HG03469 (cell line): ENCODE results near the gene CFAP57.
"Not testable (repeated sequence)": the region's sequence is repeated elsewhere in the genome, so short reads cannot be mapped to it uniquely, and the experiment has no call there.

ENCODE experiments used
- ATAC-seq: cut with Tn5 transposase; IDR thresholded peaks from one replicate; pipeline ENCODE4 v1.9.1; 2021; ENCODE audit warnings: mild to moderate bottlenecking, moderate library complexity, moderate number of reproducible peaks; ENCODE audit not compliant: unreplicated experiment

CFAP57 gene

DNA sequence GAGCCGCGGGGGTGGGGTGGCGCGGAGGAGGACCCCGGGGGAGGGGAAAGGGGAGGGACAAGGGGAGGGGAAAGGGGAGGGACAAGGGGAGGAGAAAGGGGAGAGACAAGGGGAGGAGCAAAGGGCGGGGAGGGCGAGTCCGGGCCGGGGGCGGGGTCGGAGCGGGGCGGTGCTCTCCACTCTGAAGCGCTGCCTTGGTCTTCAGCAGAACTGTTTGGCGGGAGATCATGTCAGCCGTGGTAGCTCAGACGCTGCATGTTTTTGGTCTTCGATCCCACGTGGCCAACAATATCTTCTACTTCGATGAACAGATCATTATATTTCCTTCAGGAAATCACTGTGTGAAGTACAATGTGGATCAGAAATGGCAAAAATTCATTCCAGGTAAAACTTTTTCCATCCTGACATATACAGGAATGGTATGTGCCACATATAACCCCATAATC, 420 bp downstream of the CFAP57 start:
- no peak for ATAC-seq

DNA sequence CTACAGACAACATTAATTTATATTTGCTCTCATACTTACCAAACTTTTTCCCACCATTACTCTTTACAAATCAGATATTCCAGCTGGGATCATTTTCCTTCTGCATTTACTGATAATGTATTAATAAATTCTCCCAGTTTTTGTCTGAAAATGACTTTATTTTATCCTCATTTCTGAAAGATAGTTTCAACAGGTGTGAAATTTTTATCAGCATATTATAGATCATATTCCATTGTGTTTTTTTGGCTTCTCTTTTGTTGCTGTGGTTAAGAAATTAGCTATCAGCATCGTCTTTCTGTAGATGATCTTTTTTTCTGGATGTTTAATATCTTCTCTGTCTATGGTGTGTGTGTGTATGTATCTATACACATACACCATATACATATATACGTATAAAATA, 2.7 kb downstream of the CFAP57 start:
- ATAC-seq = no peak

GRCh38 chr1:43177691-43178090, 5.6 kb downstream of the CFAP57 start:
- no peak for ATAC-seq

GRCh38 chr1:43184388-43184787, 12.3 kb downstream of the CFAP57 start:
- no peak for ATAC-seq

- ATAC-seq = no peak
Observed at GRCh38 chr1:43184995-43185394, 12.9 kb downstream of the CFAP57 start.

DNA sequence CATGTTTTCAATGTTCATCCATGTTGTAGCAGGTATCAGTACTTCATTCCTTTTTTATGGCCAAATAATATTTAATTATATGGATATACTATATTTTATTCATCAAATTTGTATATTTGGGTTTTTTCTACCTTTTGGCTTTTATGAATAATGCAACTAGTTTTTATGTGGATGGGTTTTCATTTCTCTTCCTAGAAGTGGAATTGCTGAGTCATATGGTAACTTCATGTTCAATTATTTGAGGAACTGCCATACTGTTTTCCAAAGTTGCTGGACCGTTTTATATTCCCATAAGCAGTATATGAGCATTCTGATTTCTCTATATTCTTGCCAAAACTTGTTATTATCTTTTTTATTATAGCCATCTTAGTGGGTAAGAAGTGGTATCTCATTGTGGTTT, 16.0 kb downstream of the CFAP57 start:
- ATAC-seq = no peak

- no peak for ATAC-seq
Observed at GRCh38 chr1:43194509-43194908, 22.4 kb downstream of the CFAP57 start.

DNA sequence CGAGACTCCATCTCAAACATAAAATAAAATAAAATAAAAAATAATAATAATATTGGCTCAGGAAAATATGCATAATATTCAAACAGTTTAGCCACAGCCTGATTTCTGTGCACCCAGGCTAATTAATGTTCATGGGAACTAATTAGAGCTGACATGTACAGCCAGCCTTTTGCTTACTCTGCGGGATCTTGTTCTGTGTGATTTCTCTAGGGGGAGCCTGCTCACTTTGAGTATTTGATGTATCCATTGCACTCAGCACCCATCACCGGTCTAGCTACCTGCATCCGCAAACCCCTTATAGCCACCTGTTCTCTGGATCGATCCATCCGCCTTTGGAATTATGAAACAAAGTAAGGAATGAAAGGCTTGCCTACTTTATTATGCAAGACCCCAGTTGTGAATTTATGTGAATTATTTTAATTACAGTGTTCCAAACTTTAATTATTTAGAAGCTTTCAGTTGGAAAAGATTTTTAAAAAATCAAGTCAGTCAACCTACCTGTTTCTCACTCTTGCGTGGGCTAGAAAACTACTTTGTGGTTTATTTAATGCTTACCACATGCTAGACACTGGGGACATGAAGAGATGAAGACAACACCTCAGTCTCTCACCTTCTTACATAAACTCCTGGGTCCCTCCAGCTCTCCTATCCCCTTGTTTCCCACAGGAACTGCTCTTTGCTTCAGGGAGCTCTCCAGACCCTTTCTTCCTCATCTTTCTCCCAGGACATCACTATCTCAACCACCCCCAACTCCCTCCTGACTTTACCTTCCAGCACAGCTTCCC, 25.4 kb downstream of the CFAP57 start:
- ATAC-seq = no peak

DNA sequence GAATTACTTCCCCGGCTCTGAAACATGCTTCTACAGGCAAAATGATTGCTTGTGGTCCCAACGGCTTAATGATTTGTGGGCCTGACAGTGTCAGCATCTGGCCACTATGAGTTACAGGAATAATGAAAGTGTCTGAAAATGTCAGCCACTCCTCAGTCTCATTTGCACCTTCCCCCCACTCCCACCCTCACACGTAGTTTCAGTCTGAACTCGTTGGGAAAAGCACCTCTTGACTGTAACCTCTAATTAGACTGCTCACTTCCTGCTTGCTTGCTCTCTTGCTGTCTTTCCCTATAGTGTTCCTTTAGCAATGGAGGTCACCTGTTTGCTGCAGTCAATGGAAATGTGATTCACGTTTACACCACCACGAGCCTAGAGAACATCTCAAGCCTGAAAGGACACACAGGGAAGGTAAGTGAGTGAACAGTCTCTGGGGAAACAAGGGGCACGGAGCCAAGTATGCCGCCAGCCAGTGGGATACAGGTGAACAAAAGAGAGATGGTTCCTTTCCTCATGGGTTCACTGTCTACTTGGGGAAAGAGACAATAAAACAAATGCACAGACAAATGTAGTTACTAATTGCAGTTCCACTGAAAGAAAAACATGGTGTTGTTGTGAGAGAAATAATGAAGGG, 27.1 kb downstream of the CFAP57 start:
- no peak for ATAC-seq

GRCh38 chr1:43203859-43204258, 31.7 kb downstream of the CFAP57 start:
- ATAC-seq = no peak

DNA sequence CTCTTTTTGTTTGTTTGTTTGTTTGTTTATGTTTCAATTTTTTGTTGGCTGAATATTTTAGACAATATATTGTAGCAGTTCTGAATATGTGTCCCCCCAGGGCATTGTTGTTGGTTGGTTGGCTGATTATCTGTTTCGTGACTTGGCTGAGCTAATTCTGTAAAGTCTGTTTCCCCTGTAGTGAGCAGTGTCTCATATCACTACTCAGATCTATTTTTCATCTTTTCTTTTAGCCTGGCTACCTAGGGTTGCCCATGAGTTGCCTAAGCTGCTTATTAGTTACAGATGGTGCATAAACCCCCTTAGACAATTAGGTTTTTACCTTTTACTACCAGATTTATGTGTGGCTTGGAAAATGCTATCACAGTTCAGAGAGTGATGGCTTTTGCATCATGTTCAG, 32.3 kb downstream of the CFAP57 start:
- ATAC-seq = no peak

DNA sequence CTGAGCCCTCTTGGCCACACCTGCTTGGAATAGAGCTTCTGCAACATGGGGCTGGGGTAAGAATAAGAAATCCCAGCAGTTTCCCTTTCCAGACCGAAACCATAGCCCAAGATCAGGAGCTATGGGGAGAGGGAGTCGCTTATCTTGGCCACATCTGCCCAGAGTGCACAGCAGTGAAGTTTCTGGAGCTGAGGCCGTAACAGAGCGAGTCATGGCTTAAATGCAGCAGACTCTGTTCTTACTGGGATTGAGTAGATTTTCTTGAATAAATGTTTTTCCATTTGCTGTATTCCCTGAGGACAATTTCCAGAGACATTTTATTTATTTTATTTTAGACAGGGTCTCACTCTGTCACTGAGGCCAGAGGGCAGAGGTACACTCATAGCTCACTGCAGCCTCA, 33.5 kb downstream of the CFAP57 start:
- no peak for ATAC-seq

GRCh38 chr1:43206600-43207228, 34.6 kb downstream of the CFAP57 start:
- ATAC-seq = no peak

- ATAC-seq = no peak
Observed at GRCh38 chr1:43207229-43207853, 35.2 kb downstream of the CFAP57 start.

GRCh38 chr1:43208277-43208676, 36.1 kb downstream of the CFAP57 start:
- not testable (repeated sequence) for ATAC-seq

GRCh38 chr1:43214501-43215444, 42.6 kb downstream of the CFAP57 start:
- ATAC-seq = no peak

DNA sequence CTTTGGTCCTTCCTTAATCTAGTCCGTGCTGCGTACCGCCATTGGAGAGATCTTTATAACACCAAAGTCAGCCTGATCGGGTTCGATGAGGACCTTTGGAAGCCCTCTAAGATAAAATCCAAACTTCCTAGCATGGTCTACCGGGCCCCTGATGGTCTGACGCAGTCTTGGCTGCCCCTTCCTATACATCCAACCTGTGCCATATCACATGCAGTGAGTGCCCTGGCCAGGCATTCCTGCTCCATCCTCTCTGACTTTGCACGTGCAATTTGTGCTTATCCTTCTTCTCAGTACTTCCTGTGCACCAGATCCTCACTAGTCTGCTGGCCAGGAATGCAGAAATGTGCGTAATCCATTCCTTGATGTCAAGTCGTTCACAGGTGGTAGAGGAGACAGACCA, 45.6 kb downstream of the CFAP57 start:
- ATAC-seq = no peak

GRCh38 chr1:43220905-43221778, 49.0 kb downstream of the CFAP57 start:
- ATAC-seq = no peak

GRCh38 chr1:43221797-43222196, 49.7 kb downstream of the CFAP57 start:
- no peak for ATAC-seq
